Measurements from ENCODE around the gene IQSEC1.

IQSEC1 gene

GRCh38 chr3:12972043-12972442, 101.2 kb downstream of the IQSEC1 start:
- Histone ChIP-seq H3K9me2 (replicated peaks; ENCODE audit: insufficient read depth, low read length) (no peaks in the 10 kb centered on the region), H4K20me1 (ENCODE audit: low read depth, low read length) (no peaks in the 10 kb centered on the region), H2AFZ (ENCODE audit: low read depth, low read length, severe bottlenecking) (no peak overlapping the region), H3K4me3 (ENCODE audit: insufficient read depth, low read length, poor library complexity, severe bottlenecking) (no peak overlapping the region), H3K36me3 (ENCODE audit: low read length) (no peaks in the 10 kb centered on the region), H3K9ac (ENCODE audit: low read length) (no peak overlapping the region), H3F3A (ENCODE audit: insufficient read depth) (no peaks in the 10 kb centered on the region), H3K4me2 (ENCODE audit: low read depth, low read length, poor library complexity, severe bottlenecking) (no peak overlapping the region), H3K27ac (ENCODE audit: low read depth, low read length) (no peak overlapping the region), H3K27me3 (ENCODE audit: low read length) (no peaks in the 10 kb centered on the region), H3K9me3 (ENCODE audit: insufficient read depth, low read length) (no peaks in the 10 kb centered on the region), H3K79me2 (ENCODE audit: insufficient read depth, low read length) (no peaks in the 10 kb centered on the region)
- TF ChIP-seq EZH2phosphoT487 (conservative IDR thresholded peaks at IDR 0.05; ENCODE audit: low read length) (no peak), CTCF (IDR thresholded peaks at IDR 0.05; ENCODE audit: insufficient read depth, low read length, poor library complexity, severe bottlenecking) (no peak)

- H3K9me2 ChIP-seq (replicated peaks; ENCODE audit: insufficient read depth, low read length): no peaks in the 10 kb centered on the region
- no peak overlapping the region for H3K9ac ChIP-seq (ENCODE audit: low read length)
- no peak overlapping the region for H2AFZ ChIP-seq (ENCODE audit: low read depth, low read length, severe bottlenecking)
- H3K9me3 ChIP-seq (ENCODE audit: insufficient read depth, low read length): no peaks in the 10 kb centered on the region
- TF ChIP-seq CTCF (IDR thresholded peaks at IDR 0.05; ENCODE audit: insufficient read depth, low read length, poor library complexity, severe bottlenecking): no peak
- TF ChIP-seq EZH2phosphoT487 (conservative IDR thresholded peaks at IDR 0.05; ENCODE audit: low read length): no peak
- no peaks in the 10 kb centered on the region for H3K27me3 ChIP-seq (ENCODE audit: low read length)
- H3F3A ChIP-seq (ENCODE audit: insufficient read depth): no peaks in the 10 kb centered on the region
- H3K4me2 ChIP-seq (ENCODE audit: low read depth, low read length, poor library complexity, severe bottlenecking): no peak overlapping the region
- no peaks in the 10 kb centered on the region for H4K20me1 ChIP-seq (ENCODE audit: low read depth, low read length)
- H3K4me3 ChIP-seq (ENCODE audit: insufficient read depth, low read length, poor library complexity, severe bottlenecking): no peak overlapping the region
- H3K79me2 ChIP-seq (ENCODE audit: insufficient read depth, low read length): no peaks in the 10 kb centered on the region
- H3K36me3 ChIP-seq (ENCODE audit: low read length): no peaks in the 10 kb centered on the region
- H3K27ac ChIP-seq (ENCODE audit: low read depth, low read length): no peak overlapping the region
These were observed 102.5 kb downstream of the IQSEC1 start for GRCh38 chr3:12970684-12971083.

GRCh38 chr3:12969486-12969885, 103.7 kb downstream of the IQSEC1 start:
- no peaks in the 10 kb centered on the region for H3K36me3 ChIP-seq (ENCODE audit: low read length)
- H3K4me3 ChIP-seq (ENCODE audit: insufficient read depth, low read length, poor library complexity, severe bottlenecking): no peak overlapping the region
- no peak overlapping the region for H3K4me2 ChIP-seq (ENCODE audit: low read depth, low read length, poor library complexity, severe bottlenecking)
- no peak overlapping the region for H2AFZ ChIP-seq (ENCODE audit: low read depth, low read length, severe bottlenecking)
- no peaks in the 10 kb centered on the region for H3K9me2 ChIP-seq (replicated peaks; ENCODE audit: insufficient read depth, low read length)
- TF ChIP-seq CTCF (IDR thresholded peaks at IDR 0.05; ENCODE audit: insufficient read depth, low read length, poor library complexity, severe bottlenecking) (no peak), EZH2phosphoT487 (conservative IDR thresholded peaks at IDR 0.05; ENCODE audit: low read length) (no peak)
- H3K79me2 ChIP-seq (ENCODE audit: insufficient read depth, low read length): no peaks in the 10 kb centered on the region
- H3K27me3 ChIP-seq (ENCODE audit: low read length): no peaks in the 10 kb centered on the region
- no peak overlapping the region for H3K9ac ChIP-seq (ENCODE audit: low read length)
- H4K20me1 ChIP-seq (ENCODE audit: low read depth, low read length): no peaks in the 10 kb centered on the region
- H3K27ac ChIP-seq (ENCODE audit: low read depth, low read length): no peak overlapping the region
- H3K9me3 ChIP-seq (ENCODE audit: insufficient read depth, low read length): no peaks in the 10 kb centered on the region
- no peaks in the 10 kb centered on the region for H3F3A ChIP-seq (ENCODE audit: insufficient read depth)
